Measurements from ENCODE around the gene CDCP1.
"Not testable (repeated sequence)": the region's sequence is repeated elsewhere in the genome, so short reads cannot be mapped to it uniquely, and the experiment has no call there.

The CDCP1 gene

DNA sequence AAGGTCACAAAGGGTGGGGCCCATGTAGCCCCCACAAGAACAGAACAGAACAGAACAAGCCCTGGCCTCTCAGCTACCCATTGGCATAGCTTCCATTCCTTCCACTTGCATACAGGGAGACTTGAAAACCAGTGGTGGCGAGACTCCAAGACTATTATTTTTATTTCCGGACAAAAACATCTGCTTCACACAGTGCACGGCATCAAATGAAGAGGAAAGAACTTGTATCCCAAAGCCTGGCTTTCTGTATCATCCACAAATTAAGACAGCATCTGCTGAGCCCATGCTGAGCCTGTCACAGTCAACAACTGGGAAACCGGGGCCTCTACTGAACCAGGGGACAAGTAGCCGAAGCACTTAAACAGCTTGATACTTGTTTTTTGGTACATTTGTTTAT lies 64.0 kb downstream of the CDCP1 start:
- no peak for DNase-seq

DNA sequence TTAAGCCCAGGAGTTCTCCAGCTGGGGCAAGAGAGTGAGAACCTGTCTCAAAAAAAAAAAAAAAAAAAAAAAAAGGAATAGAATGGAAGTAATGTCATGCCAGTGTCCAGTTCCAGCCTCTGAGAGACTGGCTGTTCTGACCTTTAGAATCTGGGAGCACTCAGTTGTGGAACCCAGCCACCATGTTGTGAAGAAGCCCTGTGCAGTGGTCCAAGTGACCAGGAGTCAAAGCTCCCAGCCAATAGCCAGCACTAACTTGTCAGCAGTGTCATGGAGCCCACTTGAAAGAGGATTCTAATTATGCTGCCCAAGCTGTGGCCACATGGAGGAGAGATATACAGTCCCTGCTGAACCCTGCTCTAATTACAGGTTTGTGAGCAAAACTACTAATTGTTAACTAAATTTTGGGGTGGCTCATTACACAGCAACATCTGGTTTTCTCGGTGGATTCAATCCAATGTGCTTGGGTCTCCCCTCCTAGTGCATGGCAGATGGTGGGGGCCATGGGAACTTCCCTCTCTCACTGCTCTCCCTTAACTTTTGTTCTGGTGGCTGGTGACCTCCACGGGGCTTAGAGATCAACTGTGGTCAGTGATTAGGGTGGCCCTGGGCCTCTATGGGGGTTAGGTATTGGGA lies 64.6 kb downstream of the CDCP1 start:
- no peak for DNase-seq

DNA sequence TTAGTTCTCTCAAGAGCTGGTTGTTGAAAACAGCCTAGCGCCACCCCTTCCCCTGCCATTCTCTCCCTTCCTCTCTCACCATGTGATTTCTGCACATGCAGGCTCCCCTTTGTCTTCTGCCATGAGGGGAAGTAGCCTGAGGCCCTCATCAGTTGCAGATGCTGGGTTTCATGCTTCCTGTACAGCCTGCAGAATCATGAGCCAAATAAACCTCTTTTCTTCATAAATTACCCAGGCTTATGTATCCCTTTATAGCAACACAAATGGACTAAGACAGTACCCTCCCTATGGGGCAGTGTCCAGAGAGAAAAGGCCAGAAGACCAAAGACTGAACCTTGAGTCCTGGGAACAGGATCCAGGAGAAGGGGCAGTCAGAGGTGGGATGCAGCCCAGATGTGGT lies 65.4 kb downstream of the CDCP1 start:
- DNase-seq = no peak

DNA sequence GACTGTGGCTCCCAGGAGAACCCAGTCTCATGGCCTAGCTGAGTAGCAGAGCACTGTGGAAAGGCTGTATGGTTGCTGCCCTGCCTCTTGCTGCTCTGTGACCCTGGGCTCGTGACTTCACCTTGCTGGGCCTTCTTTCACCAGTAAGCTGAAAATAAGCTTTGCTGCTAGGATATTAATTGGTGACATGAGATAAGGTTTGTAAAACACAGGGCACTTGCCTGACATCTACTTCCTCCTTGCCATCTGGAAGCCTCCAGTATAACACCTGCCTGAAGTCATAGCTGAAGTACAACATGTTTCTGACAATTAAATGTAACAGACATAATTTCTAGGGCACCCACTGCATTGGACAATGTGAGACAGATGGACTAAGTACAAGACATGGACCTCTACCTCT lies 66.5 kb downstream of the CDCP1 start:
- no peak for DNase-seq

DNA sequence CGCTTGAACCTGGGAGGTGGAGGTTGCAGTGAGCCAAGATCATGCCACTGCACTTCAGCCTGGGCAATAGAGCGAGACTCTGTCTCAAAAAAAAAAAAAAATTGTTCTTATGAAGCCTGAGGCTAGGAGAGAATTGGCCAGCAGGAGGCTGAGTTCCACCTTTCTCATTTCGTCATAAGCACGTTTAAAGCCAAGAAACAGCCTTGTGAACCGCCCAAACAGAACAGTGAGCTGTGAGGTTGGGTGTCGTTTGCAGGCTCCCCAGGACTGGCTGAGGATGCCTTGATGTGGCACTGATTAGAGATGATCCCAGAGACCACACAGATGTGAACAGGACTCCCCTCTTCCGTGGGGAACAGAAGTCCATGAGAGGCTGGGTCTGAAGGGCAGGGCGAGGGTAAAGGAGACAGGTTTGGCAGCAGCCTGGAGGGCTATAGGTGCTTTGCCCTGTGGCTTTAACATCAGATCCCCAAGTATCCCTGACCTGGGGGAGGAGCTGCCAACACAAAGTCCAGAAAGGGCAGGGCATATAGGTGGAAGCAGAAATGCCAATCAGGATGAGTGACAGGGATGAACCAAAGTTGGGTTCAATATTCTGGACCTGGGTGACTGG lies 67.2 kb downstream of the CDCP1 start:
- no peak for DNase-seq

DNA sequence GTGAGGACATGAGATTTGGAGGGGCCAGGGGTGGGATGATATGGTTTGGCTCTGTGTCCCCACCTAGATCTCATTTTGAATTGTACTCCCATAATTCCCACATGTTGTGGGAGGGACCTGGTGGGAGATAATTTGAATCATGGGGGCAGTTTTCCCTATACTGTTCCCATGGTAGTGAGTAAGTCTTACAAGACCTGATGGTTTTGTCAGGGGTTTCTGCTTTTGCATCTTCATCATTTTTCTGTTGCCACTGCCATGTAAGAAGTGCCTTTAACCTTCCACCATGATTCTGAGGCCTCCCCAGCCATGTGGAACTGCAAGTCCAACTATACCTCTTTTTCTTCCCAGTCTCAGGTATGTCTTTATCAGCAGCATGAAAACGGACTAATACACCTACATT lies 67.9 kb downstream of the CDCP1 start:
- DNase-seq = not testable (repeated sequence)

DNA sequence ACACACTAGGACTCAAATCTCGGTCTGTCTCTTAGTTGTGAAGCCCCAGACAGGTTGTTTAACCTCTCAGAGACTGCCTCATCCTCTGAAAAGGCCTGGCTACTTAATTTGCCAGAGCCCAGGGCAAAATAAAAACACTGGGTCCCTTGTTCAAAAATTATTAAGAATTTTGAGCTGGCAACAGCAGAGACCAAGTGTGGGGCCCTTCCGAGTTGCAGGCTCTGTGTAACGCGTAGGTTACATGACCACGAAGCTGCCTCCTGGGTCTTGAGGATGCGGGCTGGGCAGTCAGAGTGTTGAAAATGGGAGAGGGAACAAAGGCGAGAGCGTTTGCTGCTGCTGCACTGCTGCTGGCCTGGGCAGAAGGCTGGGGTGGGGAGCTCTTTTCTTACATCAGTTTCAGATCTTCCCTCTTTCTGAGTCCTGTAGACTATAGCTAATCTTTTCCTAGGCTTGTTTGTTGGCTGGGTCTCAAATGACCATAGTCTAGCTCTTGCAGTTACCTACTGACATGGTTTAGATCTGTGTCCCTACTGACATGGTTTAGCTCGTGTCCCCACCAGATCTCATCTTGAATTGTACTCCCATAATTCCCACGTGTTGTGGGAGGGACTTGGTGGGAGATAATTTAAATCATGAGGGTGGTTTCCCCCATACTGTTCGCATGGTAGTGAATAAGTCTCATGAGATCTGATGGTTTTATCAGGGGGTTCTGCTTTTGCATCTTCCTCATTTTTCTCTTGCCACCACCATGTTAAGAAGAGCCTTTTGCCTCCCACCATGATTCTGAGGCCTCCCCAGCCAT lies 70.2 kb downstream of the CDCP1 start:
- DNase-seq = no peak

DNA sequence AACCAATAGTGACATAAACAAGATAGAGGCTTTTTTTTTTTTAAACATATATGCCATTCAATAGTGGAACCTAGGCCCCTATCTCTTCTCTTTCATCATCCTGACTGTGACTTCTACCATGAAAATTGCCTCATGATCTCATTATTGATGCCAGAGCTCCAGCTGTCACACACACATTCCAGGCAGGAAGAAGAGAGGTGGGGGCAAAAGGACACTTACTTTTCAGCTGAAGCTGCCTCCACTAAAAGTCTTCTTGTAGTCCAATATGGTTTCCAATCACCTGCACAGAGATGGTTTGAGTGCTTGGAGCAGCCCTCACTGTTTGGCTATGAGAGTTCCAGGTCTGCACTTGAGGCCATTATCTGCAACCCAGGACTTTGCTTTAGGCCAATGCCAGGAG lies 75.1 kb downstream of the CDCP1 start:
- no peak for DNase-seq

DNA sequence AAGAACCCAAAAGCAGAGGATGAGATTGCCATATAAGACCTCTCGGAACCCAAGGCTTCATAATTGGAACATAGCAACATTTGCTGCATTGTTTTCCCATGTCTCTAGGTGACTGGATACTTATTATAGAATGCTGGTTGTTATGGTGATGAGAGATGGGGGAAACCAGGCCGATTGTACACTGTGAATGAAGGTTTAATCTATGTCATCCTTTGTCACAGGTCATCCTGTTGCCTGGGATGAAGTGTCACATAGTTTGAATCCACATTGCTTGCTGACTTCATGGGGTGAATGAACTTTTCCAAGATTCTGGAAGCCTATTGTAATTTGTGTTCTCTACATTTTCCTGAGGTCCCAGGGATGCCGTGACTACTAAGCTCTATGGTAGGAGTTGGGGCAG lies 78.2 kb downstream of the CDCP1 start:
- DNase-seq = no peak

DNA sequence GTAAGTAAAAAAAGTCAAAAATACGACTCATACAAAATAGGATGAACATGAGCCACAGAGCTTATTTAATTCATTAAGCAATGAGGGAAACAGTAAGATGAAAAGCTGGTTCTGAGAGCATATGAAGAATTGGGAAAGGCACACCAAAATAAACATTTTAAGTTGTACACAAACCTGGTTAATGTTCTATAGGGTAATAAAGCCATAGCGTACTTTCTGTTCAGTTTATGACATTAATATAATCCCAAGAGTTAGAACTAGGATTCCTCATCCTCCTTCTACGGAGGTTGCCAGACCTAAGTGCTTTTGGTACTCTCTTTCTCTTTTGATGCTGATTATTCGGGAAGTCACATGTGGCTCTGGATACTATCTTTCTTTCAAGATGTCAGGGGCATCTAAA lies 78.7 kb downstream of the CDCP1 start:
- DNase-seq = no peak

DNA sequence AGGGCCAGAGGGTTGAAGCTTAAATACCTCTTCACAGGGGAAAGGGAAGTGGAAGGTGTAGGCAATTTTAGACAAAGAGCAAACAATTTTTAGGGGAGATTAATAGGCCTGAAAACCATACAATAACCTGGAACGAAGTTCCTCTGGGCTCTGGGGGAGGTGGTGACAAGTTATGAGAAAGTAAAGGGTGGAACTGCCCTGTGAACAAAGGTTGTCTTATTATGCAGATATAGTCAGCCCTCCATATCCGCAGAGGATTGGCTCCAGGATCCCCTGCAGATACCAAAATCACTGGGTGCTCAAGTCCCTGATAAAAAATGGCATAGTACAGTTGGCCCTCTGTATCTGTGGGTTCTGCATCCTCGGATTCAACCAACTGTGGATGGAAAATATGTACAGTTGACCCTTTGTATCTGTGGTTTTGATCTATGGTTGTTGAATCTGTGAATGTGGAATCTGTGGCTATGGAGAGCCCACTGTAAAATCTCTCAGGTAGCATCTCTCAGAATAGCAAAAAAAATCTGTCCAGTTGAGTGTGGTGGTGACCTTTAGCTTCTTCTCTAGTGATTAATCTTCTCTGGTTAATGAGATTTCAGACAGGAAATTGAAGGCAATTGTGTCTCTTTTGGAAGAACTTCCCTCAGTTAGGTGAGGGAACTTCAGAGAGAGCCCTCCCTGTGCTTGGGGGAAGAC lies 79.9 kb downstream of the CDCP1 start:
- no peak for DNase-seq

DNA sequence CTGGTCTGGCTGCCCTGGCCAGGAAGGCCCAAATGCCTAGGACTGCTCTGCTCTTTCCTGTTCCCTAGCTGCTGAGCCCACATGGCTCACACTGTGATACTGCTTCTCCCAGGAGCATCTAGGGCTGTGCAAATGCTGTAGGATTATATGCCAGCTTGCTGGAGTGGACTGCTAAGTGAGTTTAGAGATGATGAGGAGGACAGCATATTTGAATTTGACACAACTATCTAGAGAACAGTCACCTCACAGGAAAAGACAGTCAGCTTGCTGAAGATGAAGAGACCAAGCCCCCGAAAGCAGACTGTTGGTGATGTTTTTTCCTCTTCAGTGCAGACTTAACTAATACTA lies 80.8 kb downstream of the CDCP1 start:
- no peak for DNase-seq

DNA sequence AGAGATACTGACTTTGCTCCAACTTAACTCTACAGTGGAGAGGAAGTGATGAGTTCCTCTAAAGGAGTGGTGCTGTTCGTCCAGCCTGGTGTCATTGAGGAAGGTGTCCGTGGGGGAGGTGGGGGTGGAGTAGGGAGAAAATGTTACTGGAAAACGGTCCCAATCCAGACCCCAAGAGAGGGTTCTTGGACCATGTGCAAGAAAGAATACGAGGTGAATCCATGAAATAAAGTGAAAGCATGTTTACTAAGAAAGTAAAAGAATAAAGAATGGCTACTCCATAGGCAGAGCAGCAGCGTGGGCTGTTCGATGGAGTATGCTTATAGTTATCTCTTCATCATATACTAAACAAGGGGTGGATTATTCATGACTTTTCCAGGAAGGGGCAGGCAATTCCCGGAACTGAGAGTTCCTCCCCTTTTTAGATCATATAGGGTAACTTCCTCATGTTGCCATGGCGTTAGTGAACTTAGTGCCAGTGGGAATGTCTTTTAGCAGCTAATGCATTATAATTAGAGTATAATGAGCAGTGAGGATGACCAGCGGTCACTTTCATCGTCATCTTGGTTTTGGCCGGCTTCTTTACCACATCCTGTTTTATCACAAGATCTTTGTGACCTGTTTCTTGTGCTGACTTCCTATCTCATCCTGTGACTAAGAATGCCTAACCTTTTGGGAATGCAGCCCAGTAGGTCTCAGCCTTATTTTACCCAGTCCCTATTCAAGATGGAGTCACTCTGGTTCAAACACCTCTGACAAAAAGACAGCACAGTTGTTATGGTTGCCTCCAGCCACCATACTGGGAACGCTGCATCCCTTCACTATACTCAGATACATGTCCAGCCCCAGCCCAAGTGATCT lies 81.4 kb downstream of the CDCP1 start:
- peak; percentile 34 for DNase-seq

DNA sequence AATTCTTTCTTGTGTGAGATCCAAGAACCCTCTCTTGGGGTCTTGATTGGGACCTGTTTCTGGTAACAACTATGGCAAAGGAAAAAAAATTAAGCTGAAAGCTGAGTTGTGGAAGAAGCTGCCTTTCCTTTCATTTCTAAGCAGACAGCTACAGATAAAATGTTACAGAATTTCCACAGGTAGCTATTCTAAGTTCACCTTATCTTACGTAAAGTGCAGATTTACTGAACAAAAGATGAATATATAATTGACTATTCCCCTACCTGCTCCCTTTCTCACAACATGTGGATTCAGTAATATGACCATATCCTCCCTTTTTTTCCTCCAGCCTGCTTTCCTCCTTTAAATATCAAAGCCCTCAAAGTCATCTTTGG lies 83.5 kb downstream of the CDCP1 start:
- no peak for DNase-seq

DNA sequence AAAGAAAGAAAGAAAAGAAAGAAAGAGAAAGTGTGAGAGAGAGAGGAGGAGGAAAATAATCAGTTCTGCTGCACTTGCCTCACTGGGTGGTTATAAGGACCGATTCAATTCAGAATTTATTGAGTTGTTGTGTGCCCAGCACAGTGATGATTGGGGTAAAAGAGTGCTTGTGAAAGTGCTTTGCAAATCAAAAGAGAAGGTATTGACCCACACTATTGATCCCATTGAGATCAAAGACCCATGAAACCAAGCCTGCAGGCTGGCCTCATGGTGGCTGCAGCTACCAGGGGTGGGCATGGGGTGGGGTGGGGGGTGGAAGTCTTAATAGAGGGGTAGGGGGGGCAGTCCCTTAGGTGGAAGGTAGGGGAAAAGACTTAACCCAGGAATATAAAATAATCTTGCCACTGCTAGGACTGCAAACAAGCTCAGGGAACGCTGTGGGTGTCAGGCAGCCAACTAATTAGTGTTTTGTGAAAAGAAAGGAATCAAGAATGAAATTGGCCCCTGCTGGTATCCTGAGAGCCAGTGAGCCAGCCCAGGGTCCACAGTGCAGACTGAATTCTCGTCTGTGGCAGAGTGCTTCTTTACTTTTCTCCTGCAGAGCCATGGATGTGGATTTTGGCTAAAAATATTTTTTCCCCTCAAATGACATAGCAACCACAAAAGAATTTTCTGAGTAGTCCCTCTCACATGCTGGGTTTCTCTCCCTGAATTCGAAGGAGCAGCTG lies 85.8 kb downstream of the CDCP1 start:
- no peak for DNase-seq

DNA sequence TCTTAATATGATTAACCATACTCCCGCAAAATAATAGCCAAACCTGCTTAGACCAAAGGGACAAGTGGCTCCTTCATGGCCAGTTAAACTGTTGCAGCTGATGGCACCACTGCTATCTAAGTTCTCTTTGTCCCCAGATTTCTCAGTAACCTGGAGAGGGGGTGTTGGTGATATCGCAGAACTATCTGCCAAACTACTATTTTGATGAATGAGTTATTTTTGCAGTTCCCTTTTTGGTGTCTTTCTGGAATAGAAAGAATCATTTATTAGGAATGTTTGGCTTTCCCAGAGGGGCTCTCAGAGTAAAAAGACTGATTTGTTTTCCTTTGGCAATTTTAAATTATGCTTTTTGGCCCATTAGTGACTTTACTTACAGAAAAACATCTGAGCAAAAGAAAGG lies 87.0 kb downstream of the CDCP1 start:
- no peak for DNase-seq

DNA sequence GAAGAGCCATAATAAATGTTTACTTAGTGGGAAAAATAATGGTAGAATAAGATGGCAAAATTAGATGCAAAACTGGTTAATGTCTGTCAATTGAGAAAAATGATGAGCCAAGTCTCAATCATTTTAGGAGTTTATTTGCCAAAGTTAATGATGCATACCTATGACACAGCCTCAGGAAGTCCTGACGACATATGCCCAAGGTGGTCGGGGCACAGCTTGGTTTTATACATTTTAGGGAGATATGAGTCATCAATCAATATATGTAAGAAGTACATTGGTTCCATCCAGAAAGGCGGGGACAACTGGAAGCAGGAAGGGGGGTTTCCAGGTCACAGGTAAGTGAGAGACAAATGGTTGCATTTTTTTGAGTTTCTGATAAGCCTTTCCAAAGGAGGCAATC lies 88.6 kb downstream of the CDCP1 start:
- no peak for DNase-seq

DNA sequence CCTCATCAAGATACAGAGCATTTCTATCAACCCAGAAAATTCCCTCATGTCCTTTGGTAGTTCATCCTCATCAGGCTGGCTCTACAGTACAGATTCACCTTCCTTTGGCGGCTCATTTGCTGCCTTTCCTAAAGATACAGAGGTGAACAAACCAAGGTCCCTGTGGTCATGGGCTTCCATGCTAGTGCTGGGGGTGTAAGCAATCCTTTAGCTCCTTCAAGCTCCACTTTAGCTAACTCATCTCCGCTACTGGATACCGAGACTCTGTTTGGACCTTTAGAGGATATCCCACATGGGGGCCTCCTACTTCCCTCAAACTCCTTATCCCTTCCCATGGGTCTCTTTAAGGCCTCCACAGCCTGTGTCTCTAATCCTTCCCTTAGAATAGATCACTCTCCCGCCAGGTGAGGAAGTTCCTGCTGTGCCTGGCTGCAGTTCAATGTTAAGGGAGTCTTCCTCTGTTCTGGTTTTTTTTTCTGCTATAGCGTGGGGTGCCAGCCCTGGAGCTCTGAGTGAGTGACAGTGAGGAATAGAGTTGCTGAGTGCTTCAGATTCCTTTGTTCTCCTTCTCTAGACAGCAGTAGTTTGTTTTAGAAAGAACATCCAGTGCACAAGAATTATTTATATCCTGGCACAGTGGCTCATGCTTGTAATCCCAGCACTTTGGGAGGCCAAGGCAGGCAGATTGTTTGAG lies 89.4 kb downstream of the CDCP1 start:
- DNase-seq = no peak

DNA sequence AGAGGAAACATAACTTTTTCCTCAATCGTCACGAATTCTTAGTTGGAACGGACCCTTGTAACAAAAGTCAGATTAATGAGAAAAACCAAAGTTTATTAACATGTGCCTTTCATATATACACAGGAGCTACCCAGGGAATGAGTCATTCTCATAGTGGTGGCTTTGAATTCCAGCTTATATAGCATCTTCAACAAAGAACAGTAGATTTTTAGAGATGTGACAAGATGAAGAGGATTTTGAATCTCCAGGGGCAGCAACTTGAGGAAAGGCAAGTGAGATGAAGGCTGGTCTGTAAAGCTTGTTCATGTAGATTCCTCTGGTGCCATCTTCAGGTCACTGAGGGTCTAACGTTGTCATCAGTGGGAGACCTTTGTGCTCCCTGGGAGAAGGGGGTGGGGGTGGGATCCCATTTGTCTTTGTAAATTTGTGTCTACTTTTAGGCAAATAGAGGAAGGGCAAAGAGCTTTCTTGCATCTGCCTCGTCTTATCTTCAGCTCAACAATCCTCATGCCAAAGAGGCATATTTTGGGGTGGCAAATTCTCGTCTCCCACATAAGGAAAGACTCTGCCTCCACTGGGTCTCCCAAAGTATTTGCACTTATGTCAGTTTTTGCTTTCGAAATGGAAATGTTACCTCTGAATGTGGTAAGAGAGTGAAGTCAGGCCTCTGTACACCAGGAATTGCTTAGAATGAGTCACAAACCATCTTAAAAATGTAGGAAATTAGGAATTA lies 90.6 kb downstream of the CDCP1 start:
- no peak for DNase-seq

DNA sequence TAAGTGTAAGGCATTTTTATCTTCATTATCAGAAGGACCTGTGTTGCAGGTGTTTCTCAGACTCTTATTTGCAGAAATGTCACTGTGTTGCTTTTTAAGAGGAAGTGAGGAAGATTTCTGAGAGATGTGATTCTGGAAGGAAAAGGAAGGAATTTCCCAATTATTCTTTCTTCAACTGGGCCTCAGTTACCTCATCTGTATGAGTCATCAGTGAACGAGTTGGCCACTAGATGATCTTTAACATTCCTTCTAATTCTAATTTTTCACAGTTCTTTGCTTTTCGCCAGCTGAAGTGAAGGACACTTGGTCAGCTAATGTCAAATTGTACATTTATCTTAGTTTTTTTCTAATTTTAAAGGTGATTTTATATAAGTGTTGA lies 91.2 kb downstream of the CDCP1 start:
- no peak for DNase-seq

All from CD4-positive, alpha-beta T cell treated with Interleukin-4 for 4 hours (primary cell).